A549 (cell line): ENCODE measurements around the gene SLC26A1. TPM values are rescaled to one million over a fixed set of nuclear protein-coding genes. Genes with fewer than 3 reads are reported as not detected.
A peak's percentile ranks its signal among the peaks of the same experiment; 100 is the strongest.

ENCODE experiments used
- ATAC-seq, 2 experiments: fragments of 200-7000 bp in 1 of 2; fragments of >200 bp in 1 of 2; cut with Nextera tagmentation in 1 of 2; cut with Tn5 transposase in 1 of 2; 3 replicates each; pipeline versions ENCODE4 v1.8.0 to v1.9.1; 2018 to 2020; ENCODE audit warnings: mild to moderate bottlenecking in 1 of 2, moderate library complexity in 1 of 2
- CTCF ChIA-PET: fragments of 300-600 bp; sonication (Branson Sonifier 250); formaldehyde crosslinking; extraction: SDS; loops from one replicate; lab custom pipeline; 2021; ENCODE audit warnings: antibody characterized with exemption, inconsistent platforms; lab: Yijun Ruan, JAX
- POLR2A ChIA-PET: fragments of 350-600 bp; formaldehyde crosslinking; extraction: SDS; loops from one replicate; lab custom pipeline; 2021; ENCODE audit warnings: antibody characterized with exemption, inconsistent platforms; lab: Yijun Ruan, JAX
- DNase-seq, 2 experiments: peaks; one replicate each; pipeline versions ENCODE4 v3.0.0 to v3.0.0-alpha.2; 2011 to 2016; ENCODE audit warnings: low read depth in 1 of 2, low spot score in 1 of 2
- FAIRE-seq: peaks from 2 replicates; lab custom pipeline; 2011; peaks lifted over from hg19 to GRCh38; lab: Jason Lieb, UNC
- H3K27ac ChIP-seq, 2 experiments: fragments of >200 bp; sonication (Bioruptor Twin); formaldehyde crosslinking; 3 replicates each; pipeline ENCODE4 v1.5.1; 2016 to 2017
- H3K4me1 ChIP-seq: fragments of >200 bp; sonication (Bioruptor Twin); formaldehyde crosslinking; 3 replicates; pipeline ENCODE4 v1.6.1; 2016
- H3K4me2 ChIP-seq: fragments of >200 bp; sonication (Bioruptor Twin); formaldehyde crosslinking; 3 replicates; pipeline ENCODE4 v1.6.1; 2016
- H3K4me3 ChIP-seq: fragments of >200 bp; sonication (Bioruptor Twin); formaldehyde crosslinking; 3 replicates; pipeline ENCODE4 v1.5.1; 2016
- H3K9me3 ChIP-seq: fragments of >200 bp; sonication (Bioruptor Twin); formaldehyde crosslinking; 3 replicates; pipeline ENCODE4 v1.6.1; 2016
- BHLHE40 ChIP-seq: IDR thresholded peaks from 2 replicates; pipeline ENCODE4 v1.6.1; 2012; ENCODE audit warnings: low read depth, low read length, inconsistent platforms
- EHF ChIP-seq: fragments of 250-450 bp; sonication (Bioruptor Pico); IDR thresholded peaks from 2 replicates; pipeline ENCODE4 v1.5.0; 2020; ENCODE audit warnings: mild to moderate bottlenecking
- ELK1 ChIP-seq: fragments of 150-350 bp; IDR thresholded peaks from 2 replicates; pipeline ENCODE4 v1.6.1; 2014; ENCODE audit warnings: low read depth, mild to moderate bottlenecking, low read length
- HDAC2 ChIP-seq: fragments of 200-600 bp; sonication (generic); IDR thresholded peaks from 2 replicates; pipeline ENCODE4 v1.6.1; 2016
- HMGXB4 ChIP-seq: fragments of 250-450 bp; sonication (Bioruptor Pico); IDR thresholded peaks from 2 replicates; pipeline ENCODE4 v1.5.0; 2021; ENCODE audit warnings: mild to moderate bottlenecking, moderate library complexity, borderline replicate concordance
- JUN ChIP-seq, 2 experiments: fragments of >200 bp; sonication (Bioruptor Twin); formaldehyde crosslinking; IDR thresholded peaks; 2 replicates in 1 of 2; 3 replicates in 1 of 2; pipeline ENCODE4 v1.6.1; 2016 to 2017
- KDM1A ChIP-seq: fragments of 200-600 bp; sonication (generic); IDR thresholded peaks from 2 replicates; pipeline ENCODE4 v1.6.1; 2016; ENCODE audit warnings: low read depth, mild to moderate bottlenecking
- MAX ChIP-seq: IDR thresholded peaks from 2 replicates; pipeline ENCODE4 v1.6.1; 2012
- MAZ ChIP-seq: fragments of 150-350 bp; IDR thresholded peaks from 2 replicates; pipeline ENCODE4 v1.6.1; 2014; ENCODE audit warnings: antibody characterized with exemption, low read depth, low read length, borderline replicate concordance
- MYC ChIP-seq: IDR thresholded peaks from 2 replicates; pipeline ENCODE4 v1.6.1; 2012; ENCODE audit warnings: mild to moderate bottlenecking, inconsistent platforms, low read length, improper control_type of control experiment, borderline replicate concordance
- NFE2L2 ChIP-seq: fragments of 150-350 bp; conservative IDR thresholded peaks from 2 replicates; pipeline ENCODE4 v1.6.1; 2014; ENCODE audit warnings: low read length
- NPAS2 ChIP-seq: fragments of 250-450 bp; sonication (Bioruptor Pico); IDR thresholded peaks from 2 replicates; pipeline ENCODE4 v1.8.0; 2022; ENCODE audit warnings: mild to moderate bottlenecking, moderate library complexity, borderline replicate concordance
- PHF8 ChIP-seq: fragments of 200-600 bp; sonication (generic); IDR thresholded peaks from 2 replicates; pipeline ENCODE4 v1.6.1; 2016; ENCODE audit warnings: low read depth, mild to moderate bottlenecking, antibody characterized with exemption, moderate library complexity, borderline replicate concordance
- POLR2AphosphoS2 ChIP-seq: conservative IDR thresholded peaks from 2 replicates; pipeline ENCODE4 v1.6.1; 2012; ENCODE audit warnings: low read length, improper control_type of control experiment, inconsistent platforms
- RCOR1 ChIP-seq: fragments of 150-350 bp; IDR thresholded peaks from 2 replicates; pipeline ENCODE4 v1.6.1; 2014; ENCODE audit warnings: antibody characterized with exemption, low read length, low read depth
- REST ChIP-seq: fragments of 200-600 bp; sonication (generic); IDR thresholded peaks from 2 replicates; pipeline ENCODE4 v1.6.1; 2016; ENCODE audit warnings: antibody characterized with exemption, mild to moderate bottlenecking, moderate library complexity
- USF2 ChIP-seq: fragments of 450-650 bp; IDR thresholded peaks from 2 replicates; pipeline ENCODE4 v1.6.1; 2014; ENCODE audit warnings: antibody characterized with exemption
- WGBS: methylation state at CpG from one replicate; pipeline ENCODE4 v1.1.6; 2017; ENCODE audit errors: missing lambda C conversion rate; 5-methylcytosine and 5-hydroxymethylcytosine counted together
- polyA plus RNA-seq, 4 experiments: library from polyadenylated mRNA; depleted of rRNA in 3 of 4; stranded (reverse); fragments of >200 nt; fragmentation: RNase III in 1 of 4; extraction: RNeasy Plus Mini Kit Qiagen cat#74134 plus additional on column Dnase treatment in 1 of 4; gene quantifications; 2 replicates in 3 of 4; 3 replicates in 1 of 4; pipeline ENCODE4 v1.2.3, GENCODE V29; 2011 to 2017

Gene SLC26A1
- polyA plus RNA-seq, 2 of the 4 experiments (the other 2 are of a cell fraction) = 0.23 to 0.61 TPM

GRCh38 chr4:1029529-1029928, 36.3 kb upstream of the SLC26A1 start:
- no peaks in the 10 kb centered on the region for H3K4me1 ChIP-seq
- WGBS = no CpG with 5 or more reads among the region's 17 CpGs
- no peak overlapping the region for H3K4me3 ChIP-seq
- no peak overlapping the region for H3K4me2 ChIP-seq
- no peak overlapping the region for H3K27ac ChIP-seq
- ATAC-seq (peak in 1 of 2 experiments; percentile 2; a peak in 1 of 6 replicates), DNase-seq (no peak), FAIRE-seq (no peak)
- H3K9me3 ChIP-seq = no peaks in the 10 kb centered on the region
- ChIA-PET CTCF (no interaction called here), POLR2A (no interaction called here)
- TF ChIP-seq NPAS2 (CRISPR knock-in tag) (no peak), POLR2AphosphoS2 (no peak), RCOR1 (no peak), HDAC2 (no peak), MAZ (no peak)

GRCh38 chr4:1028574-1029220, 35.5 kb upstream of the SLC26A1 start:
- H3K27ac ChIP-seq = no peak overlapping the region
- no peak overlapping the region for H3K4me3 ChIP-seq
- FAIRE-seq = no peak
- 93% methylated on average over 22 of the region's 36 CpGs for WGBS
- no peak for ATAC-seq
- H3K4me2 ChIP-seq = no peak overlapping the region
- TF ChIP-seq ELK1 = no peak
- peak; percentile 17; the same call in 1 of the 2 replicates for TF ChIP-seq MAX
- TF ChIP-seq MAZ = no peak
- TF ChIP-seq, all 56 proteins: peak for 1
- H3K9me3 ChIP-seq = no peaks in the 10 kb centered on the region
- POLR2A ChIA-PET = no interaction called here
- no peak for DNase-seq
- CTCF ChIA-PET = no interaction called here
- no peaks in the 10 kb centered on the region for H3K4me1 ChIP-seq

- H3K9me3 ChIP-seq = no peaks in the 10 kb centered on the region
- no peak for FAIRE-seq
- TF ChIP-seq USF2 (no peak), REST (no peak), NFE2L2 (no peak), MYC (no peak), EHF (CRISPR knock-in tag) (no peak), BHLHE40 (no peak), ELK1 (no peak), HMGXB4 (CRISPR knock-in tag) (no peak), KDM1A (no peak), JUN (IDR thresholded peaks at IDR 0.05) (no peak), PHF8 (no peak)
- no peak for DNase-seq
- no peak overlapping the region for H3K27ac ChIP-seq
- no CpG with 5 or more reads among the region's 9 CpGs for WGBS
- H3K4me1 ChIP-seq = no peaks in the 10 kb centered on the region
- H3K4me2 ChIP-seq = no peak overlapping the region
- ChIA-PET POLR2A (no interaction called here), CTCF (no interaction called here)
- peak in 1 of 2 experiments; percentile 6; a peak in 2 of 6 replicates for ATAC-seq
- H3K4me3 ChIP-seq = no peak overlapping the region
Observed at GRCh38 chr4:1027915-1028238, 34.7 kb upstream of the SLC26A1 start.
